Effector CD4-positive, alpha-beta T cell (primary cell): ENCODE measurements around the gene METTL9.
"Not testable (repeated sequence)": the region's sequence is repeated elsewhere in the genome, so short reads cannot be mapped to it uniquely, and the experiment has no call there.

Experiments
- DNase-seq: peaks from one replicate; pipeline ENCODE4 v3.0.0-alpha.2; 2020

METTL9 gene

DNA sequence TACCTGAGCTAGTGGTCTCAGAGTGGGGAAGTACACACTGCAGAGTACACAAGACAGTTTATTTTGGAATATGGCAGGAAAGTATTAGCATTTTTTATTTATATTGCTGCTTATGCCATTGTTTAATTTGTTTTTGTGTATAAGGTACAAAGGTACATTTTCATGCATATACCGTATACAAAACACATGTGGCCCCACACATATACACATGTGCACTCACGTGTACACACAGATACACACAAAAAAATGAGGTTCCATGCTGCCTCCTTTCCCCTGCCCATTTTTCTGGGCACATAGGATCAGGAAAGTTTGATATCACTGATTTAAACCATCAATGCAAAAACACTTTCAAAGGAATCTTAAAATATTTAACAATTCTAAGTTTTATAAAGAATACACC, 40.1 kb downstream of the METTL9 start:
- DNase-seq, result no peak

DNA sequence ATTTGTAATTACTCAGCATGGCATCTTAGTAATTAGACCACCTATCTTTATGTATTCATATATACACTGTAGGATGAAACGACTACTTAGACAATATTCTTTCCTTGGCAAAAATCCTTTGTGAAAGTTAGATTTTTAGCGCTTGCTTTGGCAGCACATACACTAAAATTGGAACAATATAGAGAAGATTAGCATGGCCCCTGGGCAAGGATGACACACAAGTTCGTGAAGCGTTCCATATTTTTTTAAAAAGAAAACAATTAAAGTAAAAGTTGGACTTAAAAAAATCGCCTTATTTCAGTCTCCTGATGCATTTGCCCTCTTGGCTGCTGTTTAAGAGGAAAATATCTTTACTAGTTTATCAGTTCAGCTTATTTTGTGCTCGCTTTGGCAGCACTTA, 42.5 kb downstream of the METTL9 start:
- DNase-seq, result no peak

DNA sequence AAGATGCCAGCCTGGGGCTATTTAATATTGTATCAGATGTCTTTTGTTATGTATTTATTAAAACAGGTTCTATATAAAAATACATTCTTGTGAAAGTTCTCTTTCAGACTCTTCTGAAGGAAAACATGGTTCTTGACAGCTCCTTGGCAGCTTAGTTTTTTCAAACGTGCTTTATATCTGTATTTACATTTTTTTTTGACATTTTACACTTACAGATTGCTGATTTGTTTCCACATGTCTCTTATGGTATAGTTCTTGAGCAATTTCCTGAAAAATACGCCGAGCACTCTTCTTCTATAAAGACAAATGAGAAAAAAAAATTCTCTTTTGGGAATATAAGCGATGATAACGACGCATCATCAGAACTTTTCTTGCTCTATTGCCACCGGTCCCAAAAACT, 43.5 kb downstream of the METTL9 start:
- DNase-seq, result no peak

DNA sequence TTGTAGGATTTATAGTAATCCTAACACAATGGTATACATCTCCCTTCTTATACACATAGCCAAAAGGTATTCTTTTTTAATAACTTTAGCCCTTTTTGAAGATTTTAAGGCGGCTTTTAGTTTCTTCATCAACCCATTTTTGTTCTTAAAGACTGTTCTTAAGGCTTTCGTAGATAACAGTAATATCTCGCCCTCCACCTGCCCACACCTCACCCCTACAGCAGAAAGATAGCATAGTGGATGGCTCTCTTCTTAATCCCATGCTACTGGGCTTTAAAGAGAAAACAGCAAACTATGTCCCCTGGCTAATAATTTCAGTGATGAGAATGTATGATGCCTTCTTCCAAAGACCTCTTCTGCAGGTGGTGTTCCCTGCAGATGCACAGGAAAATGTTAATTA, 44.4 kb downstream of the METTL9 start:
- DNase-seq, result no peak

DNA sequence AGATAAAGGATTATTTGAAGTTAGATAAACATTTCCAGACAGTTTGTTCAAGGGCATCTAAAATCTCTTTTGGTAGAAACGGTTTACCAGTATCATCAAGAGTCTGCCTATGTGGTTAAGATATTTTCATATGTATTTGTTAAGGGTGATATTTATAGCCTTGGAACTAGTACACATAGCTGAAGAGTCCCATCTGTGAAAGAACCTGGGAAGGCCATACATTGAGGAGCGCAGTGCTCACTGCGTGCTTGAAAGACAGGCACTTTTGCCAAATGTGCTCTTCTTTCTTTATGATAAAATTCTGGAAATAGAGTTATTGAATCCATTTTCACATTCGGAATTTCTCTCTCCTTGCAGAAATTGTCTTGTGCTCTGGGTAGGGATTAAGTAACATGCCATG, 45.3 kb downstream of the METTL9 start:
- DNase-seq, result no peak

DNA sequence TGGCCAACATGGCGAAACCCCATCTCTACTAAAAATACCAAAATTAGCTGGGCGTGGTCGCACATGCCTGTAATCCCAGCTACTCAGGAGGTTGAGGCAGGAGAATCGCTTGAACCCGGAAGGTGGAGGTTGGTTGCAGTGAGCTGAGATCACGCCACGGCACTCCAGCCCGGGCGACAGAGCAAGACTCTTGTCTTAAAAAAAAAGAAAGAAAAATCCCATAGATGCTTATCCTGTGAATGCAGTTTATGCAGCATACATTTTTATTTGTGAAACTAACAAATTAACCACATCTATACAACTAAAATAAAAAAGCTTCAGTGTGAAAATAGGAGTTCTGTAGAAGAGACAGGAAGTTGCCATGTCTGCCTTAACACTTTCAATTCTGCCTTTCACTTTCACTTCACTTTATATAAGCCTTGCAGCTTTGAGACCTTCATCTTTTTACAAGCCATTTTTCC, 45.9 kb downstream of the METTL9 start:
- DNase-seq, result no peak

DNA sequence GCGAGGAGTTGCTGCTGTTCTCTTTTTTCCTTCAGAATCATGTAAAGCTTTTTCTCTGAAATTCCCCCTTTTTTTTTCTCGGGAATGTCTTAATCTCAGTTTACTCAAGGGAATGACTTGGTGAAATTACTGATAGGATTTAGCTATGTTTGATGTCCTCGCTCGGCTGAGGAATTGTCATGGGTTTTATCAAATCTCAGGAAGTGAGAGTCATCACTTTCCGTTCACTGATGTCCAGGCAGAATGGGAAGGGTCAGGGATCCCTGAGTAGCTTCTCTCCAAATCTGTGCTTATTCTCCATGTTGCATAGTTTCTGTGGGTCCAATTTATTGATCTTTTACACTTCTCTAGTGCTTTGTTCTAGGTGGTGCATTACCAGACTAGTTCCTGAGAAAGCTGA, 46.7 kb downstream of the METTL9 start:
- DNase-seq, result no peak

DNA sequence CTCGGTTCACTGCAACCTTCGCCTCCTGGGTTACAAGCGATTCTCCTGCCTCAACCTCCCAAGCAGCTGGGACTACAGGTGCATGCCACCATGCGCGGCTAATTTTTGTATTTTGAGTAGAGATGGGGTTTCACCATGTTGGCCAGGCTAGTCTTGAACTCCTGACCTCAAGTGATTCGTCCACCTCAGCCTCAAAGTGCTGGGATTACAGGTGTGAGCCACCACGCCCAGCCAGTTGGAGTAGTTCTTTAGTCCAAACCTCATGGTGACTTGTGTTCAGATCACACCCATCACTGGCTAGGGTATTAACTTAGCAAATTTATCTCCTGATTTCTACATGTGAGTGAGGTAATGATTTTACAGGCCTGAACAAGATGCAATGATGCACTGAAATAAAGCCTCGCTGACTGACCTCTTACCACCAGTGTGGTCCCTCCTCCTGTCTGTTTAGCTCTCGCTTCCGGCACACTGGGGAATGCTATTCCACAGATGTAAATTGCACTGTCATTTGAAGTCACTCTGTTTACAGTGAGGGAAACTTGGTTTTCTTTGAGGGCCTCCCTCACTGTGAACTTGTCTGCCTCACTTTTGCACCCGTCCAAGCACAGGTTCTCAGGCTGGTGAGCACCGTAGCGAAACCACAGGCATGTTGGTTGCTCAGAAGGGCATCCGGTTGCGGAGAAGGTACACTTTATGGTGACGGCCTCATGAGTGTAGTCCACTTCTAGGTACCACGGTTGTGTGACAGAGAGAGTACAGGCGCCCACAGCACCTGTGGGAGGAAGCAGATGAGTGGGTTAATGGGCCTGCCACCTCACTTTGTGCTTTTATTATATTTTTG, 47.6 kb downstream of the METTL9 start:
- DNase-seq, result peak; percentile 55

DNA sequence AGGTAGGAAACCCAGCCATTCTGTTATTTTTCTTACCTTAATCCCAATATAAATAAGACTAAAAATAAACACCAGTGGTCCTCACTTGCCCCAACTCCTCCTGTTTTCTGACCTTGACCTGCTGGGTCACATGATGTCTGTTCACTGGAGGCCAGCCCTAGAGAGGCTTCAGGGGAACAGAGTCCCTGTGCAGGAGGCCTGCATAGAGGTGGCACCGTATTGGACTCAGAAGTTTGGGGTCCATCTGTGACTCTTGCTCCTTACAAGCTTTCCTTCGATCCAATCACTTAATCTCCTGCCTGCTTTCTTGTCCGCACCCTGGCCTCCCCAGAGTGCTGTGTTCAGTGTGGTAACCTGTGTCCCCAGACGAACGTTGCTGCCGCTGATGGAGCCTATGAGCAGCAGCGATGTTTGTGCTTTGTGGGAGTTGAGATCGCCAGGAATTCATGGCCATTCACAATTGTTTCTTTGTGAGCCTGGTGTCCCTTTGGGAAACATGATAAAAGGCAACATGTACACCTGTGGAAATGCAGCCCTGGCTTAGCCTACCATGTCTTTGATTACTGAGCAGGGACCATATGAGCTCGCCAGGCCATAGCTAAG, 48.3 kb downstream of the METTL9 start:
- DNase-seq, result no peak

DNA sequence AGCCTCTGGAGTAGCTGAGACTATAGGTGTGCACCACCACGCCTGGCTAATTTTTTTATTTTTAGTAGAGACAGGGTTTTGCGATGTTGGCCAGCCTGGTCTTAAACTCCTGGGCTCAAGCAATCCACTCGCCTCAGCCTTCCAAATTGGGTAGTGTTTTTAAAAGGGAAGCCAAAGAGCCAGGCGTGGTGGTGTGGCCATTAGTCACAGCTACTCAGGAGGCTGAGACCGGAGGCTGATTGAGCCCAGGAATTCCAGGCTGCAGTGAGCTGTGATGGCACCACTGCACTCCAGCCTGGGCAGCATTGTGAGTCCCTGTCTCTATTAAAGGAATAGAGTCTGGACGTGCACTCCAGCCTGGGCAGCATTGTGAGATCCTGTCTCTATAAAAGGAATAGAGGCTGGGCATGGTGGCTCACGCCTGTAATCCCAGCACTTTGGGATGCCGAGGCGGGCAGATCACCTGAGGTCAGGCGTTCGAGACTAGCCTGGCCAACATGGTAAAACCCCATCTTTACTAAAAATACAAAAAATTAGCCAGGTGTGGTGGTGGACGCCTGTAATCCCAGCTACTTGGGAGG, 50.5 kb downstream of the METTL9 start:
- not testable (repeated sequence) for DNase-seq

DNA sequence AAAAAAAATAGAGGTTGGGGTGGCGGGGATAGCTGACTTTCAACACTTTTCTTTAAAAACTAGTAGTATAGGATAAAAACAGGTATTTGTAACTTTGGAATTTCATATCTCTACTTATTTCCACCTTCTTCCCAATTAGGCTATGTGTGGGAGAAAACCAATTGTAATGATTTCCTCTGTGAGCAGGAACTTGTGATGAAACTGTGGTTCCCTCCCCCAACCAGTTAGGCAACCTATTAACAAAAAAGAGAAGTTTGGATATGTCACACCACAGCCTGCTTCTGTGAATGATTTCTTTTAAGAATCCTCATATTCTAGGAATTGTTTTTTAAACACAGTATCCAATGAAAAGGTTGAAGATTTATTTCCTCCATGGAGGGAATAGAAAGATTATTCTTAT, 51.1 kb downstream of the METTL9 start:
- DNase-seq, result no peak

DNA sequence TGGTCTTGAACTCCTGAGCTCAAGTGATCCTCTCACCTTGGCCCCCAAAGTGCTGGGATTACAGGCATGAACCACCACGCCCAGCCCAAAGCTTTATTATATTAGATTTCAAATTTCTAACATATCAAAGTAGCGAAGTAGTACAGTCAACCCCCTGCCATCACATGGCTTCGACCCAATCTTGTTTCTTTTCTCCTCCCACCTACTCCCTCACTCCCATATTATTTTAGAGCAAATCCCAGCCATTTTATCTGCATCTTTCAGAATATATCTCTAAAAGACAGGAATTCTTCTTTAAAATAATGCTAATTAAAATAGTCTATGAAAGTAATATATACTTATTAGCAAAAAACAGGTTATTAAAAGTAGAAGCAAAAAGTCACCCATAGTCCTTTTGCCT, 52.1 kb downstream of the METTL9 start:
- DNase-seq, result no peak

DNA sequence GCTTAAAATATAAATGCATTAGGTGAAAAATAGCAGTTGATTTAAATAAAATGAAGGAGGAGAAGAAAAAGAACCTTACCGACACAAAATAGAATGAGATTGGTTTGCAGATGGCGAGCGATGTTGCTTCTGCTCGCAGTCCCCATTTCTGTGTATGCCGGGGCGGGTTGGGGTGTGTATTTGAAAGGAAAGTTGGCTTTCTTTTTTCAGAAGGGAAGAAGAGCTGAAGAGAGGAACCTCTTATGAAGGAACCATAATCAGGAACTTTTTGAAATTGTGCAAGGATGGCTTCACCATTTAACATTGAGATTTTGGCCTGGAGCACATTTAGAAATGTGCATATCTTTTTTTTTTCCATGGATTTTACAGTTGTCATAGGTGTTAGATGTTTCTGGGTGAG, 53.1 kb downstream of the METTL9 start, which contains the start of gene IGSF6:
IGSF6 (minus strand) TSS at position 156 of the 400 bp plus-strand sequence; CDS start at position 146, 10 bp downstream.
- no peak for DNase-seq

DNA sequence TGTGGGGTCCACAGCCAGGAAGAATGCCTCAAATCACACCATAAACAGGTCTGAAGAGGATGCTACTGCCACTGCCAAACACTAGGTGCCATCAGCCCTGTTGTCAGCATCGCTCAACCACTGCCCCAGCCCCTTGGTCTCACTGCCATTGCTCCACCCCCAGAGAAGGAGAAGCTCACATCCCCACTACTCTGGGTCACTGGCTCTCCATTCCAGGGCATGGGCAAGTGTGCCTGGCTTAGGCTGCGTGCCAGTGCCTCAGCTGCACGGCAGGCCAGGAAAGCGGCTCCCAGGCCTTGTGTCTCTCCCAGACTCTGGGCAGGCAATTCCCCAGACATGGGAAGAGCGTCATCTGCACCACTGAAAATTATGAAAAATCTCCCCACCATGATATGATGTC, 54.2 kb downstream of the METTL9 start:
- DNase-seq, result no peak

DNA sequence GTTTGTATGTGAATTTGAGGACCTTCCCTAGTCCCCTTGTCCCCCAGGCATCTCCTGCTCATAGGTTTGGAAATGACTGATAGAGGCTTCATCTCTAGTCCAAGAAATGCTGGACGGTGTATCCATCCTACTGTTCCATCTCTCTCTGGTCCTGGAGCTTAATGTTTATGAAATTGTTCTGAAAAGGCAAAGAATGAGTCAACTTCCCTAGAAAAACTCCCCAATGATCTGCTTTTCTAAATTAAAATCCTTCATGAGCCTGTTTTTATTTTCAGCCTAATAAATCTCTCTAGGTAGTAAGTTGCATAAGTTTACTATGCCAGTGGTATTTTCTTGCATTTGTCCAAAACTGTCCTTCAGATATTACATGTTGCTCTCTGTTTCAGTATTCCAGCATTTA, 55.1 kb downstream of the METTL9 start:
- no peak for DNase-seq

DNA sequence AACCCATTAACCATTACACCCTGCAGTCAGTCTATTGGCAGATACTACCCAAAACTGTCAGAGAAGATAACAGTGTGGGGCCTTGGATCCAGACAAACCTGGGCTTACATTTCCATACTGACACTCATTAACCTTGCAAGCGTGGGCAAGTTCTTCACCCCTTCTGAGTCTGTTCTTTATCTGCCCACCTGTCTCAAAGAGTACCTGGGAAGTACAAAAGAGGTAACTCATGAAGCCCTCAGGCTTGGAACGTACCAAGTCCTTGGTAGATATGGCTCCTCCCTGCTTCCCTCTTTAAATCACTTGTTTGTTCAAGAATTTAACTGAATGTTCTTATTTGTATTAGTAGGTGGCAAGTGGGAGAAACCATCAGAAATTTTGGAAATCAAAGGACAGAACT, 55.5 kb downstream of the METTL9 start:
- no peak for DNase-seq

DNA sequence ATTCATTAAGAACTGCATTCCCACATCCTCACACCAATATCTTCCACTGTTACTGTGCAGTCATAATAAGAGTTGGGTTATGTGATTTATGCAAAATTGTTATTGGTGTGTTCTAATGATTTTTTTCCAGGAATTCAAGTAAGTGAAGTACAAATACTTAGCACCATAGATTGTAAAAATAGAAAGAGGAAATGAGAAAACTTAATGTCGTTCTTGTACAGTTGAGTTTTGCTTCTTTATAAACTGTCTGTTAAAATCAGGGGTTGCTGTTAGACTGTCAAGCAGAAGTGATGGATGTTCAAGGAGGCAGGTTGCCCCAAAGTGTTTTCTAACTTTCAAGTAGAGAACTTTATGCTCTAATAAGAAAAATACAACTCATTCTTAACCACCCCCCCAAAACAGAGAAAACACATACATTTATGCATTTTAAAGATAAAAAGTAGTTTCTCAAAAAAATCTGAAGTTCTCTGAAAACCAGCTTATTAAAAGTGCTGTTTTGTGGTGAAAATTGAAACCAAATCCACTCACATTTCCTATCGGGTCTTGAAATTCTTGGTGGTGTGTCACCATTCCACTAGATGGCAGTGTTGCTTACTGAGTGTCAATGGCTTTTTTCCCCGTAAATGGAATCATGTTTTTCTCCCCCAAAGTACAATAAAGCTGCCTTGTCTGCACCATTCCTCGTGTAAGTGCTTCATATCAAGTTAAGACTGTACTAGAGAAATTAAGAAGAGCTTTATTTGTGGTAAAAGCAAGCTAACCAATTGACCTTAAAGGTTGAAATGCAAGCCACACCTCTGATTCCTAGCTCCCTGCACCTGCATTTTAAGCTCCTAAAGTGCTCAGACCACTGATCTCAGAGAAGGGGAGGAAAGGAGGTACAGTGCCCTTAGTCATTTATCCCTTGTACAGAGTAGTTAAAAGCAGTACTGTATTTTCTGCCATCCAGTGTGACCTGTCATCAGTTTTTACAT, 57.7 kb downstream of the METTL9 start:
- DNase-seq, result peak; percentile 45

DNA sequence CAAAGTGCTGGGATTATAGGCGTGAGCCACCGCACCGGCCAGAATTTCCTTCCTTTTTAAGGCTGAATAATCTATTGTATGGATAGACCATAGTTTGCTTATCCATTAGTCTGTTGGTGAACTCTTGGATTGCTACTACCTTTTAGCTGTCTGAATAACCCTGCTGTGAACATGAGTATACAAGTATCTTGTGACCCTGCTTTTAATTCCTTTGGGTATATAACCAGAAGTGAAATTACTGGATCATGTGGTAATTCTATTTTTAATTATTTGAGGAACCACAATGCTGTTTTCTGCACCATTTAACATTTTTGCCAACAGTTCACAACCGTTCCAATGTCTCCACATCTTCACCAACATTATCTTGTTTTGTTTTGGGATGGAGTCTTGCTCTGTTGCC, 59.7 kb downstream of the METTL9 start:
- no peak for DNase-seq

DNA sequence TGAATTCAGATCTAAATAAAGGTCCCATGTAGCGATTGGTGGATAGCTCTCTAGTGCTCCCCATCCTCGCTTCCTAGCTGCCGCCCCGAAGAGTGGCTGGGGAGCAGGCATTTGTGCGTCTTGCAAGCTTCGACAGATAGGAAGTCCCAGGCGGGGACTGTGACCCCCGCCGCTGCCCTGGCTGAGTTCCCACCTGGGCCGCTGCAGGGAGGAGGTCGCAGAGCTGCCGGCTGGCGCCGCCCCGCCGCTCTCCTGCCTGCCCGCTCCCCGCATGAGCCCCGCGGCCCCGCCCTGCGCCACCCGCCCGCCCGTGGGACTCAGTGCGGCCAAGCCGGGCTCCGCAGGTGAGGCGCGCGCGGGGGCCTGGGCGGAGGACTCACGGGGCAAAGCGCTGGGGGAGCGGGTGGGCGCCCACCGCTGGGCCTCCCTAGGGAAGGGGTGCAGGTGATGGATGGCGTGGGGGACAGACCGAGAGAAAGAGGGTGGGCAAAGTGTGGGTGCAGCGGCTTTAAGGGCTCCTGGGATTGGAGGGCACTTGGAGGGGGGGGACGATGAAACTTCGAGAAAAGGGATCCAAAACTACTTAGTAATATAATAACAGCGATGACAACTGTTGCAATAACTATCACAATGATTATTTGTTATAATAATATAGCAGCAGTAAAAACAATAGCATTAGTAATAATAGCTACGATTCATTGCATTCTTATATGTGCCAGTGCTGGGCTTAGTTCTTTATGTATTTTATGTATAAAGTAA, 64.7 kb downstream of the METTL9 start, which contains the start of gene OTOA:
OTOA (plus strand) TSS at position 80 of the 759 bp plus-strand sequence. CDS start 14,547 bp downstream, outside the sequence.
- DNase-seq, result peak; percentile 18

DNA sequence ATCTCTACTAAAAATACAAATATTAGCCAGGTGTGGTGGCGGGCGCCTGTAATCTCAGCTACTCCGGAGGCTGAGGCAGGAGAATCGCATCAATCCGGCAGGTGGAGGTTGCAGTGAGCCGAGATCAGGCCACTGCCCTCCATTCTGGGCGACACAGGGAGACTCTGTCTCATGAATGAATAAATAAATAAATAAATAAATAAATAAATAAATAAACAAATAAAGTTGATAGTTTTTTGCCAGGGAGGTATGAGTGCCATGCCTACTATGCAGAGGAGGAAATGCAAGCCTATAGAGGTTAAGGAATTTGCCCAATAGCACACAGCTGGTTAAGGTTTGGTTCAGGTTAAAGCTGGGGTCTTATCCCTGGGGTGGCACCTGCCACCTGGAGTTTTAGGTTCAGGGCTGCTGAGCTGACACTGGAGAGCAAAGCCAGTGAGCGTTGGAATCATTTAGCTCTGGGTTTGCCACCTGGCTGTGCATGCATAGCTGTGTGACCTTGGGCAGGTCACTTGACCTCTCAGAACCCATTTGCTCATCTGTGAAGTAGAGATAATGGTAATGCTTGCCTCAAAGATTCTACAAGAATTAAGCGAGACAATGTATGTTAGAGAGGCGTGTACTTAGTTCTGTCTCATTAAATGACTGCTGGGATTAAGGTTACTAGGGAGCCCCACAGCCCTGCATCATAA, 65.6 kb downstream of the METTL9 start:
- no peak for DNase-seq

DNA sequence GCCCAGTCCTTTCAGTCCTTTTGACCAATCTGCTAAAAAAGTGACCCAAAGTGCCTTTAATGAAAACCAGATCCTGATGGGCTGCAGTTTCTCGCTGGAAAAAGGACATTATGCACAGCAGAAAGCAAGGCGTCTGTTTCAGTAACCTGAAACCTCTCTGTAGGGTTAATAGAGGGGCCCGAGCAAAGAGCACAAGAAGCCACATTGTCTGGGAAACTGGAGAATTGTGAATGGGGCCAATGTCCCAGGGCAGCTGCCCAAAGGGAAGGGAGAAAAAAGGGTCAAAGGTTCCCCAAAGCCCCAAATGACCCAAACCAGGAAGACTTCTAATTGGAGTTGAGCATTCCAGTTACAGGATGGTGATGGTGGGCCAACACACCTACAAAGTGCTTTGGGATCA, 67.4 kb downstream of the METTL9 start:
- no peak for DNase-seq
